ENCODE measurements around the gene INF2. TPM values are rescaled to one million over a fixed set of nuclear protein-coding genes. Genes with fewer than 3 reads are reported as not detected.
"Not testable (repeated sequence)": the region's sequence is repeated elsewhere in the genome, so short reads cannot be mapped to it uniquely, and the experiment has no call there.

The INF2 gene
- total RNA-seq, 1 donor from 2014 or later: 86.6 TPM

DNA sequence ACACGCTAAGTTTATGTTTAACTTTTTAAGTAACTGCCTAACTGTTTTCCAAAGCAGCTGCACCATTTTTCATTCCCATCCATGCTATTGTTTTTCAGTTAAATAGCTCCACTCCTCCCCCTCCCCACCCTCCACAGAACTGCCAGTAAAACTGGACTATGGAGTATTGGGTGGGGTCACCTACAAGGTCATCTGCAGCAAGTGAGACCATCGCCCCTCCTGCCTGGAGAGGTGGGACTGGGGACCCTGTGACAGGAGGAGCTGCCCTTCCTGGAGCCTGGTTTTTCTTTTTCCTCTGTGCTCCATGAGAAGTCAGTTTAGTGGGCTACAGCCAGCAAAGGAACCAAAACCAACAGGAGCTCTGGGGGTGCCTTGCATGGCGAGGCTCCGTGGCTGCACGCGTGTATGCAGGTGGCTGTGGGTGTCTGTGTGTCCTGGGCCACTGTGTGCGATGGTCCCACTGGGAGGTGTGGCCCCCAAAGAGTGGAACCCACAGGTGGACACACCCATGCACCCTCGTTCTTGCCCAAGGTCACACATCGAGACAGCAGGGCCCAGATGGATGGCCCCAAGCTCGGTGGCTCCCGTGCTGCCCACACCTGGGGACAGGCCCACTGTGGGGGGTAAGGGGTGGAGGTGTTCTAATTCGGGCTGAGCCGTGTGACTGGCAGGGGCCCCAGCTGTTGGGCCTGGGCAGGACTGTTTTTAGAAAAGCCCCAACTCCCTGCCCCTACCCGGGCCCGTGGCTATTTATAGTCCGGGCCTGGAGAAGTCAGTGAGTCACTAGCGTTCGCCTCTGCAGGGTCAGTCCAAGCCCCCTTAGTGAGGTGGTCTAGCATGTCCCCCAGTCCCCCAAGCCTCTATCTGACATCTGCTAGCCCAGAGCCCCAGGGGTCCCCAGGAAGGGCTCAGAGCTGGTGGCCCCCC, 32.4 kb downstream of the INF2 start:
- H3K9me3 Mint-ChIP-seq: no peaks in the 10 kb centered on the region
- H3K27ac Mint-ChIP-seq: no peak overlapping the region
- intact Hi-C loops (cut with micrococcal nuclease): loop anchor here (2.0 kb wide), 1 partner anchor 31 kb away; no protein-coding TSS in a partner anchor
- no peaks in the 10 kb centered on the region for H3K4me1 Mint-ChIP-seq (ENCODE audit: low read depth)
- no peaks in the 10 kb centered on the region for H3K36me3 Mint-ChIP-seq (ENCODE audit: low read depth)
- no peak overlapping the region for H3K4me3 Mint-ChIP-seq
- no peaks in the 10 kb centered on the region for H3K27me3 Mint-ChIP-seq (ENCODE audit: insufficient read depth)
- DNase-seq (ENCODE audit: low spot score): no peak

DNA sequence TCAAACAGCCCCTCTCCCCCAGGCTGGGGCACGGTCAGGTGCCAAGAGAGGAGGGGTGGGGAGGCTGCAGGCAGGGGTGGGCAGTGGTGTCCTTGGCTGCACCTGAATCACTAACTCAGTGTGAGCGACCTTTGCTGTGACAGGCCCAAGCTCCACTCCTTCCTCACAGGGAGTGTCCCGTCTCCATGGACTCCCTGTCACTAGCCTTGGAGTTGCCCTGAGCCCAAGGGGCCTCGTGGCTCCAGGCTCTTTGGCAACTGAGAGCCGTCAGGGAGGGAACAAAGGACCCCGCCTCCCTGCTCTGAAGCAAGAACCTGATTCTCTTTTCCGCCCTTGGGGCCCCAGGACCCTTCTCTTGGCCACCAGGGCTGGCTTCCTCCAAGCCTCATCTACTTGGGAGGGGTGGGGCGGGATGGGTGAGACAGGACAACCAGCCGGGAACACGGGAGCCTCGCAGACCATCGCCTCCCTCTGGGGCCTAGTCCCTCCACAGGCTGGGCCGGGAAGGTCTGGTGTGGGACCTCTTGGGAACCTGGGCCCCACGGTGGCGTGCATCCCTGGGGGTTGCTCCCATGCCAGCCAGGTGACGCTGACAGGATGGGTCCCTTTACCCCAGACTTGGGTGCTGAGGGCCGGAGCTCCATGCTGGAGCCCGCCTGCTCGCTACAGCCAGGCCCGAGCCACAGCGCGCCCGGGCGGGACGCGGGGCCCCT, 33.7 kb downstream of the INF2 start:
- no peak for DNase-seq (ENCODE audit: low spot score)
- Mint-ChIP-seq H3K4me3 (no peak overlapping the region), H3K27me3 (ENCODE audit: insufficient read depth) (no peaks in the 10 kb centered on the region), H3K4me1 (ENCODE audit: low read depth) (no peaks in the 10 kb centered on the region), H3K36me3 (ENCODE audit: low read depth) (no peaks in the 10 kb centered on the region), H3K27ac (no peak overlapping the region), H3K9me3 (no peaks in the 10 kb centered on the region)
- intact Hi-C loops (cut with micrococcal nuclease): loop anchor here (2.0 kb wide), 1 partner anchor 32 kb away; no protein-coding TSS in a partner anchor

DNA sequence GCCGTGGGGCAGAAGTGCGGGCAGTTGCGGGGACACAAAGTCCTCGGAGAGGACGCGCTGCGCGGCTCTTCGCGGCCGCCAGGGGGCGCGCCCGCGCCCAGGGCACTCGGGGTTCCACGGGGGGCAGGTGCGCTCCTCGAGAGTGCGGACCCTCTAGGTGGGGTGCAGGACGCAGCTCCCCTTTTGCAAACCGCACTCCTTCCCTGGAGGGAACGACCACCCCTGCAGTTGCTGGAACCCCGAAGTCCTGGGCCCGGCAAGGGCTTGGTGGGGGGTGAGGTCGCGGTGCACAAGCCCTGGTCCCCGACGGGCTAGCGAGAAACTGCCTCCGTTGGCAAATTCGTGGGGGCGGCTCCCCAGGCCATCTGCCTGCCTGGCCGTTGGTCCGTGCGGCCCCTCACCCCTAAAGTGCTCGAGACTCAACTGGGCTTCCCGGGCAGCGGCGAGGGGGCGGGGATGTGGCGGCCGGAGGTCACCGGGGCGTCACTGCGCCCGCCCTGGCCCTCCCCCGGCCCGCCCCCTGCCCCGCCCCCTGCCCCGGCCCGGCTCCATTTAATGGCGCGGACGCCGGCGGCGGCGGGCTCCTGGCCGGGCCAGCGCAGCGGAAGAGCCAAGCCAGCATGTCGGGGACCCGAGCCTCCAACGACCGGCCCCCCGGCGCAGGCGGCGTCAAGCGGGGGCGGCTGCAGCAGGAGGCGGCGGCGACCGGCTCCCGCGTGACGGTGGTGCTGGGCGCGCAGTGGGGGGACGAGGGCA, 34.4 kb downstream of the INF2 start, which contains the start of gene ADSS1:
ADSS1 (plus strand) TSS at position 579 of the 756 bp plus-strand sequence; CDS start at position 621, 42 bp downstream.
- no peaks in the 10 kb centered on the region for H3K27me3 Mint-ChIP-seq (ENCODE audit: insufficient read depth)
- H3K4me3 Mint-ChIP-seq: peak within 1 kb of the TSS; percentile 59
- no peak within 1 kb of the TSS for H3K27ac Mint-ChIP-seq
- intact Hi-C loops (cut with micrococcal nuclease): loop anchor here (1.0 to 2.0 kb wide), 4 partner anchors 28 to 102 kb away; no protein-coding TSS in a partner anchor
- DNase-seq (ENCODE audit: low spot score): peak; percentile 50
- no peaks in the 10 kb centered on the region for H3K36me3 Mint-ChIP-seq (ENCODE audit: low read depth)
- H3K9me3 Mint-ChIP-seq: no peaks in the 10 kb centered on the region
- no peaks in the 10 kb centered on the region for H3K4me1 Mint-ChIP-seq (ENCODE audit: low read depth)

DNA sequence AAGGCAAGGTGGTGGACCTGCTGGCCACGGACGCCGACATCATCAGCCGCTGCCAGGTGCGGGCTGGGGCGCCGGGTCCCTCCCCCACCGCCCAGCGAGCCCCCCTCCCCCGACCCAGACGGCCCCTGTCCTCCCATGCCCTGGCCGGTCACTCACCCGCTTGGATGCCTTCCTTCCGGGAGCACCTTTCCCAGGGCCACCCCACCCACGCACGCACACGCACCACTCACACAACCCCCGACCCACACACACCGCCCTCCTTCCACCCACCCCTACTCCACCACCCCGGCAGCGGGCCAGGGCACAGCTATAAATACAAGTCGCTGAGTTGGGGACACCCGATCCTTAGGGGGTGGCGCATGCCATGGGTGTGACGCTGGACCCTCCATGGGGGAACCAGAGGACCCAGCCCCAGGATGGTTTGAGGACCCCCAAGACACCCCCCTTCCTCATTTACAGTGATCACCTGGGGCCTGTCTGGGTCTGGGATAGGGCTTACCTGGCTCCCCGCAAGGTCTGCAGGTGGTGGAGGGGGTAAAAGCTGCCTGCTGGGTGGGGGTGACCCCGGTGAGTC, 35.1 kb downstream of the INF2 start:
- Mint-ChIP-seq H3K4me1 (ENCODE audit: low read depth) (no peaks in the 10 kb centered on the region), H3K4me3 (peak overlapping the region; percentile 59), H3K36me3 (ENCODE audit: low read depth) (no peaks in the 10 kb centered on the region), H3K27ac (no peak overlapping the region), H3K9me3 (no peaks in the 10 kb centered on the region), H3K27me3 (ENCODE audit: insufficient read depth) (no peaks in the 10 kb centered on the region)
- intact Hi-C loops (cut with micrococcal nuclease): loop anchor here (1.0 kb wide), 3 partner anchors 28 to 102 kb away; no protein-coding TSS in a partner anchor
- no peak for DNase-seq (ENCODE audit: low spot score)

DNA sequence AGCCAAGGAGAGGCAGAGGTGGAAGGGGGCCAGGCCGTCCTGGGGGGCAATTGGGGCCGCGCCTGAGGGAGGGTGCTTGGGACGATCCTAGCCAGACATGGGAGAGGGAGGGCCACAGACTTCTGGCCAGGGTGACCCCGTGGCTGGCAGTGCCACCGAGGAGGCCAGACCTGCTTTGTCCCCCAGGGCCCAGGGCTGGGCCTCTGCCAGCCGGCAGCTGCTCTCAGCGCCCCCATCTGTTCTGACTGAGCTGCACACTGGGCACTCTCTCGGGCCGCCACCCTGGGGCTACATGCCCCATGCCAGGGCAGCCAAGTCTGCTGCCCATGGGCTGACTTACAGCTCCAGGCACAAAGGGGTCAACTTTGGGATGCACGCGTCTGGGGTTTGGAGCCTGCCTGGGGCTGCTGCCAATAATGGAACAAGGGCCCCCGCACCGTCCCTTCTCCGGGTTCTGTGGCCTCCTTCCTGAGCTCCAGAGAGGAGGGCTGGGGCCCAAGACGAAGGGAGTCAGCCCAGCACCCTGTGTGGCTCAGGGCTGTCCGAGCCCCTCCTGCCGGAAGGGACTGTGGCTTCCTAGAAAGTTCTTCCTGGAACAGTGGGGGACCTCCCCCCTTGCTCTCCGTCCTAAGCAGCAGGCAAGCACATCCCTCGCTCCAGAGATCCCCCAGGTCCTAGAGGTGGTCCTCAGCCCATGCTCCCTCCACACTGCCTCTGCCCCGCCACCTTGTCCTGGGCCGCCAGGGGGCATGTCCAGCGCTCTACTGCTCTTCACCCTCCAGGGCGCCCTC, 35.8 kb downstream of the INF2 start:
- H3K4me1 Mint-ChIP-seq (ENCODE audit: low read depth): no peaks in the 10 kb centered on the region
- H3K27me3 Mint-ChIP-seq (ENCODE audit: insufficient read depth): no peaks in the 10 kb centered on the region
- H3K36me3 Mint-ChIP-seq (ENCODE audit: low read depth): no peaks in the 10 kb centered on the region
- DNase-seq (ENCODE audit: low spot score): no peak
- H3K4me3 Mint-ChIP-seq: peak overlapping the region; percentile 59
- intact Hi-C loops (cut with micrococcal nuclease): loop anchor here (1.0 kb wide), 3 partner anchors 27 to 101 kb away; no protein-coding TSS in a partner anchor
- no peak overlapping the region for H3K27ac Mint-ChIP-seq
- H3K9me3 Mint-ChIP-seq: no peaks in the 10 kb centered on the region

DNA sequence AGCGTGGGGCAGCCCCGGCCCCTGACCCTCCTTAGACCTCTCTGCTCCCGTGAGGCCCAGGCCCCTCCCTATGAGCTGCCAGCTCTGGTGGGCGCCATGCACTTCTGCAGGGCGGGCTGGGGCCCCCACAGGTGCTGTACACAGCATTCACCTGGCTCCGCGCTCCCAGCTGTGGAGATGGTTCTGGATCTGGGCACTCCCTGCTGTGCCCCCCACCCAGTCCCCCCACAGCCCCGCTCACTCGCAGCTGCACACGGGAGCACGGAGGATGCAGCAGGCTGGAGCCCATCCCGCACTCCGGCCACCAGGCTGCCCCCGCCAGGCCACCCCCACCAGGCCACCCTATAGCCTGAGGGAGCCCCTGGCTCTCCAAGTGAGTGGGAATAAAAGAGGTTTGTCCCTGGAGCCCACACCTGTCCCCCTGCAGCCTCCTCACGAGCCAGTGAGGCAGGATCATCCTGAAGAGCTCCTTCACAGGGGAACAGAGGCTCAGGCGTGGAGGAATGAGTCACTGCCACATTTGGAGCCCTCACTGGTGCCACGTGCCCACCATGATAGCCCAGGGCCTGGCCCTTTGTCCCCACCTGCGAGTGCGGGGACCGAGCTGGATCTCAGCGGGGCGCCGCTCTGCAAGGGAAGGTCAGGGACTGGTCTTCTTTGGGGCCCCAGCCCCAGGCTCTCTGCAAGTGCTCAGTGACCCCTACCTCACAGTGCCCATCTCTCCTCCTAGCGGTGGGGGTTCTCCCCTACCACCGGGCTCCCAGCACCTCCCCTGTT, 36.5 kb downstream of the INF2 start:
- no peak for DNase-seq (ENCODE audit: low spot score)
- H3K4me3 Mint-ChIP-seq: peak overlapping the region; percentile 53

DNA sequence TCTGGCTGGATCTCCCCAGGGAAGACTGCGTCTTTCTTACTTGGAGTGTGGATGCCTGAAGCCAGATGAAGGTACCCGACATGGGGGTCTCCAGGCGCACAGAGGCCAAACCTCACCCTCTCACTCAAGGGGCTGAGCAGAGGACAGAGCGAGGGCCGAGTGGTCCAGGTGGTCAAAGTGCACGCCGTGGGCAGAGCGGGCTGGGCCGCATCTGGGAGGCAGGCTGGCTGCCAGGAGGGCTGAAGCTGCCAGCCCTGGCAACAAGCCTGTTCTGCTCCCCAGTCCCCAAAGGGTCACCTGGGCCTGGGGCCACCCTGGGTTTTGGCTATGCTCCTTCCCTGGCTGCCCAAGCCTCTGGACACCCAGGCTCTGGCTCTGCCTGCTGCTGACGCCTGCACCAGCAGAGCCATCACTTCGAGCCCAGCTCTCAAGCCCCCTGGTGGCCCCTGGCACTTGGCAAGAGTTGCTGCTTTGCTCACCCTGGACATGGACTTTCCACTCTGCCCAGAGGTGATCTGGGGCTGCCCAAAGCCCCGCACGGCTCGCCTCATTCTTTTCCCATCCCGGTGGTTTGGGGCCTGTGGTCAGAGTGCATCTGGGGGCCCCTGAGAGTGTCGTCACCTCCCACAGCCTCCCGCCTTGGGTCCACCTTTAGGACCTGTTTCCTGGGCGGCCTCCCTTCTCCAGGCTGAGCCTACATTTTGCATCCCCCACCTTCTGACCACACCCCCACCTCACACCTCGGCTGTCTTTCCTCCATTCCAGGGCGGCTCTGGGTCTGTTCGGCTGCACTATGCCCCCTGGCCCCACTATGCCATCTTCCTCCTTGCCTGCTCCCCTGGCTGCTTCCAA, 37.4 kb downstream of the INF2 start:
- H3K4me3 Mint-ChIP-seq: peak overlapping the region; percentile 15
- DNase-seq (ENCODE audit: low spot score): no peak
- H3K9me3 Mint-ChIP-seq: no peaks in the 10 kb centered on the region
- no peak overlapping the region for H3K27ac Mint-ChIP-seq
- no peaks in the 10 kb centered on the region for H3K36me3 Mint-ChIP-seq (ENCODE audit: low read depth)
- H3K27me3 Mint-ChIP-seq (ENCODE audit: insufficient read depth): no peaks in the 10 kb centered on the region
- intact Hi-C loops (cut with micrococcal nuclease): no loop called here
- no peaks in the 10 kb centered on the region for H3K4me1 Mint-ChIP-seq (ENCODE audit: low read depth)

More for the DNA sequence above, 36.5 kb downstream of the INF2 start:
- Mint-ChIP-seq H3K27ac (no peak overlapping the region), H3K4me1 (ENCODE audit: low read depth) (no peaks in the 10 kb centered on the region), H3K27me3 (ENCODE audit: insufficient read depth) (no peaks in the 10 kb centered on the region), H3K36me3 (ENCODE audit: low read depth) (no peaks in the 10 kb centered on the region), H3K9me3 (no peaks in the 10 kb centered on the region)
- intact Hi-C loops (cut with micrococcal nuclease): no loop called here

DNA sequence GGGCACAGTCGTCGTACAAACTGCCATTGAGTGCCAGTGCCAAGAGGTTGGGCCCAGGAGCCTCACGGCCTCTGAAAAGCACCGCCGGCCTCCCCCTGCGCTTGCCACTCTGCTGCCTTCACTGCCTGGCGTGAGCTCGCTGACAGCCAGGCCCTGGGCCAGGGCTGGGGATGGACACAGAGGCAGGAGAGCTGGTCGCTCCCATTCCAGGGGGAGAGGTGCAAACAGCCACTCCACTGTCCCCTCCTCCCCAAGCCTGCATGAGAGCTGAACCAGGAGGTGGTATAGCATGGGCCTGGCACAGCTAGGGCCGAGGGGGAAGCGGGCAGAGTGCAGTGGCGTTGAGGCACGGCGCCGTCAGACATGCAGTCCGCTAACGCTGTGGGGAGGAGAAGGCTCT, 39.2 kb downstream of the INF2 start:
- Mint-ChIP-seq H3K4me3 (no peak overlapping the region), H3K9me3 (no peaks in the 10 kb centered on the region), H3K36me3 (ENCODE audit: low read depth) (no peaks in the 10 kb centered on the region), H3K27me3 (ENCODE audit: insufficient read depth) (no peaks in the 10 kb centered on the region), H3K4me1 (ENCODE audit: low read depth) (no peaks in the 10 kb centered on the region), H3K27ac (no peak overlapping the region)
- DNase-seq (ENCODE audit: low spot score): no peak
- intact Hi-C loops (cut with micrococcal nuclease): no loop called here

DNA sequence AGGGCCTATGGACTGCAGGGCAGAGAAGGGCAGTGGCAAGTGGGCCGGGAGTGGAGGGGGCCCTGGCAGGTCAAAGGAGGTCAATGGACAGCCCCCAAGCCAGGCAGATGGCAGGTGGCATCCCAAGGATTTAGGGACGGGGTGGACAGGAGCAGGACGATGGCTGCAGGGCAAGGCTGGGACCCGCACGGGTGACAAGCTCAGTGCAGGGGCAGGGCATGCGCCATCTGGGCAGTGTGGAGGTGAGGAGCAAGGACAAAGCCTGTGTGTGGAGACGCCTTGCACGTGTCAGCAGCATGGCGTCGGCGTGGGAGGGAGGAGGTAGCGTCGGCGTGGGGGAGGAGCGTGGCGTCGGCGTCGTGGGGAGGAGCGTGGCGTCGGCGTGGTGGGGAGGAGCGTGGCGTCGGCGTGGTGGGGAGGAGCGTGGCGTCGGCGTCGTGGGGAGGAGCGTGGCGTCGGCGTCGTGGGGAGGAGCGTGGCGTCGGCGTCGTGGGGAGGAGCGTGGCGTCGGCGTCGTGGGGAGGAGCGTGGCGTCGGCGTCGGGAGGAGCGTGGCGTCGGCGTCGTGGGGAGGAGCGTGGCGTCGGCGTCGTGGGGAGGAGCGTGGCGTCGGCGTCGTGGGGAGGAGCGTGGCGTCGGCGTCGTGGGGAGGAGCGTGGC, 39.9 kb downstream of the INF2 start:
- H3K4me1 Mint-ChIP-seq (ENCODE audit: low read depth); DNase-seq (ENCODE audit: low spot score); H3K4me3 Mint-ChIP-seq; H3K27ac Mint-ChIP-seq; H3K9me3 Mint-ChIP-seq; H3K36me3 Mint-ChIP-seq (ENCODE audit: low read depth); H3K27me3 Mint-ChIP-seq (ENCODE audit: insufficient read depth); intact Hi-C loops (cut with micrococcal nuclease): not testable (repeated sequence)

DNA sequence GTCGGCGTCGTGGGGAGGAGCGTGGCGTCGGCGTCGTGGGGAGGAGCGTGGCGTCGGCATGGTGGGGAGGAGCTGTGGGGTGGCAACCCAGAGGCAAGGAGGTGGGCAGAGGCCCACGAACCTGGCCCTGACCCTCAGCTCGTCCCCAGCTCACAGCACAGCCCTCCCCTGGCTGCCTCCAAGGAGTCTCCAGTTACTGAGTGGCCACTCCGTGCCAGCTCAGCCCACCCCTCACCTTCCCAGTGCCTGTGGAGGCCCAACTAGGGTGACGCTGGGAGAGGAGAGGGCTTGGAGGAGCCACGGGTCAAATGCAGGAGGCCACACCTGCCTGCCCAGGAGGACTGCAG, 40.4 kb downstream of the INF2 start:
- Mint-ChIP-seq H3K27ac (no peak overlapping the region), H3K27me3 (ENCODE audit: insufficient read depth) (no peaks in the 10 kb centered on the region)
- intact Hi-C loops (cut with micrococcal nuclease): no loop called here

More for the DNA sequence above, 40.4 kb downstream of the INF2 start:
- Mint-ChIP-seq H3K4me1 (ENCODE audit: low read depth) (no peaks in the 10 kb centered on the region), H3K36me3 (ENCODE audit: low read depth) (no peaks in the 10 kb centered on the region), H3K9me3 (no peaks in the 10 kb centered on the region), H3K4me3 (no peak overlapping the region)
- DNase-seq (ENCODE audit: low spot score): no peak
